LNCAP (cell line): ENCODE results near the gene PLAC9.

ENCODE experiments used
- TF ChIP-seq, protein P1 (sequence below): fragments of 450-650 bp; IDR thresholded peaks from 2 replicates; pipeline ENCODE4 v1.5.1; 2017; ENCODE audit warnings: mild to moderate bottlenecking

The PLAC9 gene

DNA sequence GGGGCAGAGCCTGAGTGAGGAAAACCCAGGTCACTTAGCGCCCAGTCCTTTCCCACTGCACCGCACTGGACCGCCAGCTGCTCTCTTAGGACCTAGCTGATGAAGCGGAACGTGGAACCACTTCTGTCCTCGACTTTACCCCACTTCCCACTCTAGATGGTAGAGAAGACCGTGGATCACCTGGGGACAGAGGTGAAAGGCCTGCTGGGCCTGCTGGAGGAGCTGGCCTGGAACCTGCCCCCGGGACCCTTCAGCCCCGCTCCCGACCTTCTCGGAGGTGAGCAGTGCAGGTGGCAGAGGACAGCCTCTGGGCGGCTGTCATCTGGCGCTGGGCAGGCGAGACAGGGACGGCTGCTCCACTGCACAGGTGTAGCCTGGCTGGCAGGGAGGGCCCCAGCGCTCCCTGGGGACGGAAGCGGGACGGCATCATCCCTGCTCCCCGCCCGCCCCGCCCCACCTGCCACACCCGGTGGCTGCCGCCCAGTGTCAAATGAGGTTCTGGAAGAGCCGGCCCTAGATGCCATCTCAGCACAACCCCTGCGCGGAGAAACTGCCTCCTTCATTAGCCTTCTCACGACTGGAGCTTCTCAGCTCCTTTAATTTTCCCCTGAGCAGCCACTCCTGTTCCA is 11.7 kb downstream of the PLAC9 start:
- TF ChIP-seq, protein P1, sequence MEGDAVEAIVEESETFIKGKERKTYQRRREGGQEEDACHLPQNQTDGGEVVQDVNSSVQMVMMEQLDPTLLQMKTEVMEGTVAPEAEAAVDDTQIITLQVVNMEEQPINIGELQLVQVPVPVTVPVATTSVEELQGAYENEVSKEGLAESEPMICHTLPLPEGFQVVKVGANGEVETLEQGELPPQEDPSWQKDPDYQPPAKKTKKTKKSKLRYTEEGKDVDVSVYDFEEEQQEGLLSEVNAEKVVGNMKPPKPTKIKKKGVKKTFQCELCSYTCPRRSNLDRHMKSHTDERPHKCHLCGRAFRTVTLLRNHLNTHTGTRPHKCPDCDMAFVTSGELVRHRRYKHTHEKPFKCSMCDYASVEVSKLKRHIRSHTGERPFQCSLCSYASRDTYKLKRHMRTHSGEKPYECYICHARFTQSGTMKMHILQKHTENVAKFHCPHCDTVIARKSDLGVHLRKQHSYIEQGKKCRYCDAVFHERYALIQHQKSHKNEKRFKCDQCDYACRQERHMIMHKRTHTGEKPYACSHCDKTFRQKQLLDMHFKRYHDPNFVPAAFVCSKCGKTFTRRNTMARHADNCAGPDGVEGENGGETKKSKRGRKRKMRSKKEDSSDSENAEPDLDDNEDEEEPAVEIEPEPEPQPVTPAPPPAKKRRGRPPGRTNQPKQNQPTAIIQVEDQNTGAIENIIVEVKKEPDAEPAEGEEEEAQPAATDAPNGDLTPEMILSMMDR: 0 out of 2 replicates have a peak, but pooled peaks have one; percentile 8

DNA sequence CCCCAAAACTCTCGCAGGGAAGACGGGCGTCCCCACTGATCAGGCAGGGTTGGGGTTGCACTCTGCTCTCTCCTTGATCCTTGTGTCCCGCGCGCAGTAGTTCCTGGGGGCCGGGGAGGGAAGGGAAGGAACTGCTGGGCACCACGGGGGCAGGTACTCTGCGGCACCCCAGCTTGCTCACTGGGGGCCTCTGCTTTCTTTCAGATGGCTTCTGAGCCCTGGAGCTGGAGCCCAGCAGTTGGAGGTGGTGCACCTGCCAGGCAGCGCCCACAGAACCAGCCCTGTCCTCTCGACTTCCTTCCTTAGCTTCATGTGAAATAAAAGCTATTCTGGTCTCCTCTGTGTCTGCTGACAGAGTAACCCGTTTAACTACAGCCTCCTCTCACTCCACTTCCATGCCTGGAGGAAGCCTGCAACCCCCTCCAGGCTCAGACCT is 12.2 kb downstream of the PLAC9 start:
- TF ChIP-seq, protein P1: no peak

DNA sequence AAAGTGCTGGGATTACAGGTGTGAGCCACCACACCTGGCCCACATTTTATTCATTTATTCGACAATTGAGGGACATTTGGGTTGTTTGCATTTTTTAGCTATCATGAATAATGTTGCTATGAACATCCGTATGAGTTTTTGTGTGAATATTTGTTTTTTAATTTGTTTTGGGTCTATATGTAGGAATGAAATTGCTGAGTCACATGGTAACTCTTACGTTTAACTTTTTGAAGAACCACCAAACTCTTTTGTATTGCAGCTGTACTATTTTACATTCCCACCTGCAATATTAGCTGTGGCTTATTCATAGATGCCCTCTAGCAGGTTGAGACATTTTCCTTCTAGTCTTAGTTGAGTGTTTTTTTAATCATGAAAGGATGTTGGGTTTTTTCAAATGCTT is 14.4 kb downstream of the PLAC9 start:
- TF ChIP-seq, protein P1: no peak

DNA sequence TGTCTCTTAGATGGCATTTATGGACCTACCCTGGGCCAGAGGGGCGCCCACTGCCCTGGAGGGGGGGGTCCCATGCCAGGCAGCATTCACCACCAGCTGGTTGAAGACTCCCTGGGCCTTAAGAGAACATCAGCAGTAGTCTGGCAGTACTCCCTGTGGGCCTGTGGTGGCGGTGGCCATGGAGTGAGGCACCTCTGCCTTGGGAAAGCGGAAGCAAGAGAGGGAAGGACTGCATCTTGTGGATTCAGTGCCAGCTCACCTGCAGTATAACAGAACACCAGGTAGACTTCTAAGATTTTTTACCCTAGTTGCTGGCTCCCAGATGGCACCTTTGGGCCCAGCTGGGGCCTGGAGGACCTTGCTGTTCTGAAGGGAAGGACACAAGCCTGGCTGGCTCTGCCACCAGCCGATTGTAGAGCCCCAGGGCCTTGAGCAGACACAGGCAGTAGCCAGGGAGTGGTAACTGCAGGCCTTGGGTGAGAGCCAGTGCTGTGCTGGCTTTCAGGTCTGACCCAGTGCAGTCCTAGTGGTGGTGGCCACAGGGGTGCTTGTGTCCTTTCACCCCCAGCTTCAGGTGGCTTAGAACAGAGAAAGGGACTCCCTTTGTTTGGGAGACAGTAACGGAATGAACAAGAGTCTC is 15.8 kb downstream of the PLAC9 start:
- TF ChIP-seq, protein P1: no peak

DNA sequence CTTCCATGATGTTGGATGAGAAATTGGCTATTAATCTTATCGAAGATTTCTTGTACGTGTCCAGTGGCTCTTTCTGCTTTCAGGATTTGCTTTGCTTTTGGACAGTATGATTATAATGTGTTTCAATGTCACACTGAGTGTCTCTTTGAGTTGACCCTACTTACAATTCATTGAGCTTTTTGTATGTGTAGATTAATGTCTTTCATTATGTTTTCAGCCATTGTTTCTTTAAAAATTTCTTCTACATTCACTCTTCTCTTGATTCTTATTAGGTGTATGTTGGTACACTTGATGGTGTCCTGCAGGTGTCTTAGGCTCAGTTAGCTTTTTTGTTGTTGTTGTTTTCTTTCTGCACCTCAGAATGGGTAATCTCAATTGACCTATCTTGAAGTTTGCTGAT is 16.6 kb downstream of the PLAC9 start:
- TF ChIP-seq, protein P1: no peak

DNA sequence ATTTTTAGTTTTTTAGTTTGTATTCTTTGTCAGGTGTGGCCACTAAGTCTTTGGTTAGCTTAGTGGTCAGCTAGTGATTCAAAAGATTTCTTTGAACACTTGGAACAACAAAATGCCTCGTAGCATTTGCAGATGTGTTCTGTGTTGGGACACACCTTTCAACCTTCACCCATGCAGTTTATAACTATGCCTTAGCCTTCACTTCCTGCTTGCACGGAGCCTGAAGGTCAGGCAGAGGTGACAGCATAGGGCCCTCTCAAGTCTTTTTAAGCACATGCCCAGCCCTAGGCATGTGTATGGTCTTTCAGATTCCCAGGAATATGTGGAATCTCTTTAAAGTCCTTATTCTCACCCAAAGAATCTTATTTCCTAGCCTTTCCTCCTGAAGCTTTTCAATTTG is 17.6 kb downstream of the PLAC9 start:
- TF ChIP-seq, protein P1: no peak

DNA sequence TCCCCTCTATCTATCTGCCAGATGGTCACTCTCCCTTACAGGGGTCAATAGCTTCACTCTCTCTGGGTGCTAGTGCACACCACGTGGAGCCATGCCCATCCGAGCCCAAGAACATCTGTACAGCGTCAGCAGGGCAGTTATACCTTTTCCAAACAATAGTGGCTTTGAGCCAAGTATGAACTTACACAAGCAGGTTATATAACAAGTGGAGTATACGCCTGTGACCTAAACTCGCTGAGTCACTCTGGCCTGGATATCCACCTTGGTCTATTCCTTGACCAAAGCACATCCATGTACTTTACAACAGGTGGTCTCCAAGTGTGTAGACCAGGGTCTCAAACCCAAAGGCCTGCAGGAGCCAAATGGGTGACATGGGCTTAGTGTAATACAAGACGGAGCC is 20.3 kb downstream of the PLAC9 start:
- TF ChIP-seq, protein P1: no peak
